H9 (cell line): ENCODE results near the gene IFI44L. TPM values are rescaled to one million over a fixed set of nuclear protein-coding genes. Genes with fewer than 3 reads are reported as not detected.

Experiments
- DNase-seq: peaks from one replicate; pipeline ENCODE4 v3.0.0-alpha.2; 2017
- H2AFZ ChIP-seq: one replicate; pipeline ENCODE4 v1.6.1; 2013; ENCODE audit warnings: mild to moderate bottlenecking, low read length, control low read depth, moderate library complexity
- H2AK5ac ChIP-seq: 2 replicates; pipeline ENCODE4 v1.6.1; 2013; ENCODE audit warnings: low read length, control low read depth, mixed read lengths; ENCODE audit not compliant: insufficient read length
- H2BK120ac ChIP-seq: one replicate; pipeline ENCODE4 v1.6.1; 2013; ENCODE audit warnings: low read depth, mild to moderate bottlenecking, low read length, control low read depth, inconsistent platforms; ENCODE audit not compliant: poor library complexity, severe bottlenecking
- H2BK12ac ChIP-seq: 2 replicates; pipeline ENCODE4 v1.6.1; 2013; ENCODE audit warnings: low read length, control low read depth, mixed read lengths, low read depth; ENCODE audit not compliant: insufficient read length
- H2BK15ac ChIP-seq: 2 replicates; pipeline ENCODE4 v1.6.1; 2013; ENCODE audit warnings: low read depth, low read length, control low read depth
- H2BK20ac ChIP-seq: one replicate; pipeline ENCODE4 v1.6.1; 2013; ENCODE audit warnings: low read depth, mild to moderate bottlenecking, low read length, control low read depth, inconsistent platforms; ENCODE audit not compliant: poor library complexity, severe bottlenecking
- H2BK5ac ChIP-seq: 2 replicates; pipeline ENCODE4 v1.6.1; 2013; ENCODE audit warnings: low read length, control low read depth, mixed read lengths; ENCODE audit not compliant: insufficient read length
- H3K14ac ChIP-seq: 2 replicates; pipeline ENCODE4 v1.6.1; 2013; ENCODE audit warnings: low read length, control low read depth; ENCODE audit not compliant: insufficient read depth
- H3K18ac ChIP-seq: 2 replicates; pipeline ENCODE4 v1.6.1; 2013; ENCODE audit warnings: low read depth, mild to moderate bottlenecking, mixed read lengths, low read length, control low read depth; ENCODE audit not compliant: insufficient read length
- H3K23ac ChIP-seq: 2 replicates; pipeline ENCODE4 v1.6.1; 2013; ENCODE audit warnings: low read length, control low read depth, mixed read lengths, low read depth; ENCODE audit not compliant: insufficient read length
- H3K23me2 ChIP-seq: 2 replicates; pipeline ENCODE4 v1.6.1; 2013; ENCODE audit warnings: low read depth, mild to moderate bottlenecking, mixed read lengths, low read length, control low read depth; ENCODE audit not compliant: insufficient read length, poor library complexity, severe bottlenecking
- H3K27ac ChIP-seq: 2 replicates; pipeline ENCODE4 v1.5.1; 2013; ENCODE audit warnings: low read length, control low read depth, mixed read lengths, low read depth; ENCODE audit not compliant: insufficient read length
- H3K27me3 ChIP-seq: 2 replicates; pipeline ENCODE4 v1.6.1; 2013; ENCODE audit warnings: low read length, control low read depth, inconsistent platforms; ENCODE audit not compliant: insufficient read depth
- H3K4ac ChIP-seq: 2 replicates; pipeline ENCODE4 v1.6.1; 2013; ENCODE audit warnings: low read depth, mild to moderate bottlenecking, control low read depth, inconsistent platforms, low read length, moderate library complexity
- H3K4me1 ChIP-seq: 2 replicates; pipeline ENCODE4 v1.6.1; 2013; ENCODE audit warnings: low read length, control low read depth, inconsistent platforms; ENCODE audit not compliant: insufficient read depth
- H3K4me2 ChIP-seq: 2 replicates; pipeline ENCODE4 v1.6.1; 2013; ENCODE audit warnings: low read length, control low read depth, mixed read lengths; ENCODE audit not compliant: insufficient read length, insufficient read depth
- H3K56ac ChIP-seq: 2 replicates; pipeline ENCODE4 v1.6.1; 2013; ENCODE audit warnings: low read depth, mild to moderate bottlenecking, mixed read lengths, low read length, control low read depth; ENCODE audit not compliant: insufficient read length
- H3K79me1 ChIP-seq: 2 replicates; pipeline ENCODE4 v1.6.1; 2013; ENCODE audit warnings: low read depth, mild to moderate bottlenecking, moderate library complexity, low read length, control low read depth, inconsistent platforms; ENCODE audit not compliant: insufficient read depth, poor library complexity, severe bottlenecking
- H3K79me2 ChIP-seq: 2 replicates; pipeline ENCODE4 v1.6.1; 2013; ENCODE audit warnings: low read length, control low read depth, inconsistent platforms; ENCODE audit not compliant: insufficient read depth
- H3K9ac ChIP-seq: 2 replicates; pipeline ENCODE4 v1.6.1; 2013; ENCODE audit warnings: low read length, control low read depth, mixed read lengths; ENCODE audit not compliant: insufficient read length; ENCODE audit errors: extremely low read depth
- H3K9me3 ChIP-seq: one replicate; pipeline ENCODE4 v1.6.1; 2013; ENCODE audit warnings: low read depth, low read length, inconsistent platforms; ENCODE audit not compliant: control insufficient read depth
- H3T11ph ChIP-seq: one replicate; pipeline ENCODE4 v1.6.1; 2013; ENCODE audit warnings: mild to moderate bottlenecking, low read length, control low read depth, inconsistent platforms
- H4K20me1 ChIP-seq: one replicate; pipeline ENCODE4 v1.6.1; 2013; ENCODE audit not compliant: control insufficient read depth, insufficient read length, insufficient read depth
- H4K5ac ChIP-seq: 2 replicates; pipeline ENCODE4 v1.6.1; 2013; ENCODE audit warnings: low read depth, mild to moderate bottlenecking, mixed read lengths, low read length, control low read depth; ENCODE audit not compliant: insufficient read length
- H4K8ac ChIP-seq: replicated peaks from 2 replicates; pipeline ENCODE4 v1.6.1; 2013; ENCODE audit warnings: low read length, control low read depth, mixed read lengths, low read depth; ENCODE audit not compliant: insufficient read length
- H4K91ac ChIP-seq: 2 replicates; pipeline ENCODE4 v1.6.1; 2013; ENCODE audit warnings: low read depth, mild to moderate bottlenecking, moderate library complexity, mixed read lengths, low read length, control low read depth; ENCODE audit not compliant: insufficient read length
- H3K27ac Mint-ChIP-seq, 3 experiments: 2 replicates in 2 of 3; 3 replicates in 1 of 3; pipeline ENCODE4 v1.8.0; 2020 to 2021; ENCODE audit warnings: mixed read lengths in 3 of 3, mild to moderate bottlenecking in 1 of 3, moderate library complexity in 1 of 3
- H3K27me3 Mint-ChIP-seq: 2 replicates; pipeline ENCODE4 v1.8.0; 2021; ENCODE audit warnings: low read depth, mild to moderate bottlenecking, moderate library complexity, mixed read lengths
- H3K36me3 Mint-ChIP-seq, 3 experiments: 2 replicates in 2 of 3; 3 replicates in 1 of 3; pipeline ENCODE4 v1.8.0; 2020 to 2021; ENCODE audit warnings: low read depth in 3 of 3, mixed read lengths in 3 of 3; ENCODE audit not compliant: insufficient read depth in 1 of 3
- H3K4me1 Mint-ChIP-seq, 2 experiments: 2 replicates each; pipeline ENCODE4 v1.8.0; 2020; ENCODE audit warnings: mixed read lengths in 2 of 2
- H3K4me3 Mint-ChIP-seq, 2 experiments: 2 replicates in 1 of 2; 3 replicates in 1 of 2; pipeline ENCODE4 v1.8.0; 2020 to 2021; ENCODE audit warnings: mild to moderate bottlenecking in 2 of 2, mixed read lengths in 2 of 2, moderate library complexity in 1 of 2
- H3K9me3 Mint-ChIP-seq, 2 experiments: 2 replicates in 1 of 2; 3 replicates in 1 of 2; pipeline ENCODE4 v1.8.0; 2020; ENCODE audit warnings: mild to moderate bottlenecking in 2 of 2, mixed read lengths in 2 of 2, moderate library complexity in 1 of 2
- CTCF ChIP-seq: fragments of 200-600 bp; sonication (generic); conservative IDR thresholded peaks from 3 replicates; pipeline ENCODE4 v1.8.0; 2021; ENCODE audit warnings: antibody characterized with exemption, mild to moderate bottlenecking
- WGBS: extraction: QIAGEN DNeasy Blood & Tissue Kit; methylation state at CpG from one replicate; pipeline ENCODE4 v1.1.7; 2013; ENCODE audit warnings: missing lambda C conversion rate, low lambda C conversion rate, mixed read lengths; ENCODE audit not compliant: insufficient read length; ENCODE audit errors: extremely low coverage; 5-methylcytosine and 5-hydroxymethylcytosine counted together
- total RNA-seq: library from RNA; stranded (reverse); gene quantifications from 2 replicates; pipeline ENCODE4 v1.2.1, GENCODE V29; 2021

The IFI44L gene
- total RNA-seq, 1 experiment from 2014 or later, result not detected

GRCh38 chr1:78607944-78608343 is 12.3 kb upstream of the IFI44L start:
- no peak overlapping the region for H3T11ph ChIP-seq
- no peaks in the 10 kb centered on the region for H3K27me3 ChIP-seq
- H4K8ac ChIP-seq, result no peak overlapping the region
- no peak overlapping the region for H3K4me2 ChIP-seq
- WGBS, result no CpG with 5 or more reads among the region's 4 CpGs
- no peak overlapping the region for H4K91ac ChIP-seq
- H3K36me3 Mint-ChIP-seq, result no peaks in the 10 kb centered on the region
- no peaks in the 10 kb centered on the region for H3K9me3 ChIP-seq
- no peak overlapping the region for H3K4me3 Mint-ChIP-seq
- no peak; the same call in 2 of the 3 replicates for TF ChIP-seq CTCF
- no peak overlapping the region for H2BK5ac ChIP-seq
- H2BK20ac ChIP-seq, result no peak overlapping the region
- no peak overlapping the region for H2AFZ ChIP-seq
- H3K9ac ChIP-seq, result no peak overlapping the region
- H2AK5ac ChIP-seq, result no peak overlapping the region
- H3K14ac ChIP-seq, result no peak overlapping the region
- H3K4me1 Mint-ChIP-seq, result no peaks in the 10 kb centered on the region; a peak in 1 of 4 replicates
- H3K9me3 Mint-ChIP-seq, result no peaks in the 10 kb centered on the region; a peak in 1 of 5 replicates
- no peaks in the 10 kb centered on the region for H3K79me2 ChIP-seq
- peaks cover 23% of the 10 kb centered on the region for H3K27me3 Mint-ChIP-seq
- H3K27ac ChIP-seq, result no peak overlapping the region
- H3K4ac ChIP-seq, result no peak overlapping the region
- no peak overlapping the region for H3K23ac ChIP-seq
- no peaks in the 10 kb centered on the region for H3K4me1 ChIP-seq
- no peak overlapping the region for H2BK15ac ChIP-seq
- H3K27ac Mint-ChIP-seq, result no peak overlapping the region; a peak in 1 of 7 replicates
- H4K5ac ChIP-seq, result no peak overlapping the region
- H2BK120ac ChIP-seq, result no peak overlapping the region
- peak; percentile 37 for DNase-seq
- no peaks in the 10 kb centered on the region for H4K20me1 ChIP-seq
- no peaks in the 10 kb centered on the region for H3K23me2 ChIP-seq
- H3K56ac ChIP-seq, result no peak overlapping the region
- H3K18ac ChIP-seq, result no peak overlapping the region
- H3K79me1 ChIP-seq, result no peaks in the 10 kb centered on the region
- H2BK12ac ChIP-seq, result no peak overlapping the region
